C4-2B (cell line): ENCODE data around the gene FAM83G.
"Not testable (repeated sequence)": the region's sequence is repeated elsewhere in the genome, so short reads cannot be mapped to it uniquely, and the experiment has no call there.

Experiments used
- H3K27ac ChIP-seq: fragments of 450-650 bp; 2 replicates; pipeline ENCODE4 v1.5.1; 2017
- CTCF ChIP-seq: fragments of 450-650 bp; conservative IDR thresholded peaks from 2 replicates; pipeline ENCODE4 v1.5.1; 2017; ENCODE audit warnings: mild to moderate bottlenecking
- ZFX ChIP-seq: fragments of 450-650 bp; IDR thresholded peaks from 2 replicates; pipeline ENCODE4 v1.6.1; 2017

The FAM83G gene

DNA sequence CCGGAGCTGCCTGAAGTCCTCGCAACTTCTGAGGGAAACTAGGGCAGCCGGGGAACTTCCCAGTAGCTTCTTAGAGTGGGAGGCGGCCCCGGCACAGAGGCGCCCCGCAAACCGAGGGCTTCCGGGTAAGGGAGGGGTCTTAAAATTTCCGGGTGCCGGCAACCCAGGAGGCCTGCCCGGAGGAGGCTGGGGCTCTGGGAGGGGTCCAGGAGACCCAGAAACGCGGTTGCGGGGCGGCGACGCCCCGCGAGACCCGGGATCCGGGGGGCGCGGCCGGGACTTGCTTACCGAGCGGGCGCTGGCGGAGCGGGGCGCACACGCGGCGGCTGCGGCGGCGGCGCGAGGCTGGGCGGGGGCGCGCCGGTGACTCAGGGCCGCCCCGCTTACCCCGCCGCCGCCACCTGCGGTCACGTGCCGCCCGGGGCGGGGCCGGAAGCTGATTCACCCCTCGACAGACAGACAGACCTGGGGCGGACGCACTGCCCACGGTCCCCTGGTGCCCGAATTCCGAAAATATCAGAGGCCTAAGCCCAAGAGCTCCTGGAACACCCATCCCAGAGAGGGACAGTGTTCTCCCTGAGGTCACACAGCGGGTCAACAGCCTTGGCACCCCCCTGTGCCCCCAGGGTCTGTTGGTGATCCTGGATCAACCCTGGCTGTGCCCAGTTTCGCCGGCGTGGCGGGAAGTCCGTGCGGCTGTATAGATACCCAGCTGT, at the start of gene FAM83G:
Gene FAM83G (minus strand): TSS at position 344 of the 716 bp plus-strand sequence. CDS start 723 bp downstream, outside the sequence.
- peak within 1 kb of the TSS; percentile 71 for H3K27ac ChIP-seq

GRCh38 chr17:19048826-19049225, 44.3 kb upstream of the FAM83G start:
- not testable (repeated sequence) for H3K27ac ChIP-seq

More for the DNA sequence above, at the start of gene FAM83G:
- TF ChIP-seq ZFX (0 out of 2 replicates have a peak, but pooled peaks have one; percentile 31), CTCF (no peak)

GRCh38 chr17:19047510-19047909, 42.9 kb upstream of the FAM83G start:
- not testable (repeated sequence) for H3K27ac ChIP-seq

- not testable (repeated sequence) for H3K27ac ChIP-seq
Measured at GRCh38 chr17:19046782-19047375, 42.3 kb upstream of the FAM83G start, which contains the start of gene GRAP. Gene GRAP (minus strand): TSS chr17:19046957. CDS start chr17:19046926, 31 bp downstream.

DNA sequence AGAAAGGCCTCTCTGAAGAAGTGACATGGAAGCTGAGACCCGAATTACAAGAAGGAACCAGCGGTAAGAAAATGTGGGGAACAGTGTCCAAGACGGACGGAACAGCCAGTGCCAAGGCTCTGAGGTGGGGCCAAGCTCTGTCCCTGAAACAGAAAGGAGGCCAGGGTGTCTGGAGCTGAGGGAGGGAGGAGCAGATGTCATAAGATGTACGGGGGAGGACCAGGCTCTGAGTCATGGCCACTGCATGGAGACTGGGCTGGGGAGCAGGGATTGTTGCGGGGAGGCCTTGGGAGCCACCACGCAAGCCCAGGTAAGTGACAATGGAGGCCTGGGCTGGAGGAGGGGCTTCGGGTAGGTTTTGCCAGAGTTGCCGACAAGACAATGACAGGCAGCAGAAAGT, 40.1 kb upstream of the FAM83G start:
- not testable (repeated sequence) for H3K27ac ChIP-seq

DNA sequence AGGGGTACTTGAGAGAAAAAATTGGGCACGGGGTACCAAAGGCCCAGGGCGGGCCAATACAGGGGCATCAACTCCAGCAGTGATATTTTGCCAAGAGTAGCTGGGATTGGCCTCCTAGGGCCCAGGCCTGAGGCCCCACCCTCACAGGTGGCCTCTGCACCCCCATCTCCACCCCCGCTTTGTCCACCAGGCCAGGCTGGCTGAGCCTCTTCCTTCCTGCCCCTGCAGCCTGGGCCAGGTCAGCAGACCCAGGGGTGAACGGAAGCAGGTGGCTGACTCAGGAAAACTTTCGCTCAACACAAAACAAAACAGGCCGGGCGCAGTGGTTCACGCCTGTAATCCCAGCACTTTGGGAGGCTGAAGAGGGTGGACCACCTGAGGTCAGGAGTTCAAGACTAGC, 38.5 kb upstream of the FAM83G start:
- H3K27ac ChIP-seq, result not testable (repeated sequence)

- not testable (repeated sequence) for H3K27ac ChIP-seq
Measured at GRCh38 chr17:19042369-19042768, 37.8 kb upstream of the FAM83G start.

DNA sequence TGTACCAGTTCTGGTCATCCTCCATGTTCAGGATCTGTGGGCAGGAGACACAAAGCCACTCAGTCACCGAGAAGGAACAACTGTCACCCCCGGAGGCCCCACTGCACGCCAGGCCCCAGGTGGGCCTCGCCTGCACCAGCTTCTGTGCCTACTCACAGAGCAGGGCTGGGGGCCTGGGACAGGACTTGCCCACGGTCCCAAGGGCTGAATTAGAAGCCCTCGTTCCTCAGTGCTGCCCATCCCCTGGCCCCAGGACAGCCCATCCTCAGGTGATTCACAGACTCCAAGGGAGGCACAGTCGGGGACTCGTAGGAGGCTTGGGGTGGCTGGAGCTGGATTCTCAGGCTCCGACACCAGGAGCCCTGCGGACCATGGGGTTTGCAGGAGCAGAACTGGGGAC, 37.3 kb upstream of the FAM83G start:
- not testable (repeated sequence) for H3K27ac ChIP-seq

DNA sequence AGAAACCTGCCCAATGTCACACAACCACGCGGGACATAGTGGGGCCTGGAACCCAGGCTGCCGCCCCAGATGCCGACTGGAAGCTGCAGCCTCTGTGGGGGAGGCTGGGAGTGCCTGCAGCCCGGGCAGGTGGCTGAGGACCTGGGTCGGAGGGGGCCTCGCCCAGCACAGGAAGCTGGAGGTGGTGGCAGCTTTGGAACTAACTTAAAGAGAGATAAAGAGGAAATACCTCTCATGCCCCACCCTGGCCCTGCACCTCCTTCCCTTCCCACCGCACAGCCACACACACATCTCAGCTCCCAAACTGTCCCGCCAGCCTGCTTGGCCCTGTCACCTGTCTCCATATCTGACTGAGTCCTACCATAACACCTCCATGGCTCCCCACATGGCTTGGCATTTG, 35.8 kb upstream of the FAM83G start:
- not testable (repeated sequence) for H3K27ac ChIP-seq

- H3K27ac ChIP-seq, result not testable (repeated sequence)
Measured at GRCh38 chr17:19038730-19039129, 34.2 kb upstream of the FAM83G start.

DNA sequence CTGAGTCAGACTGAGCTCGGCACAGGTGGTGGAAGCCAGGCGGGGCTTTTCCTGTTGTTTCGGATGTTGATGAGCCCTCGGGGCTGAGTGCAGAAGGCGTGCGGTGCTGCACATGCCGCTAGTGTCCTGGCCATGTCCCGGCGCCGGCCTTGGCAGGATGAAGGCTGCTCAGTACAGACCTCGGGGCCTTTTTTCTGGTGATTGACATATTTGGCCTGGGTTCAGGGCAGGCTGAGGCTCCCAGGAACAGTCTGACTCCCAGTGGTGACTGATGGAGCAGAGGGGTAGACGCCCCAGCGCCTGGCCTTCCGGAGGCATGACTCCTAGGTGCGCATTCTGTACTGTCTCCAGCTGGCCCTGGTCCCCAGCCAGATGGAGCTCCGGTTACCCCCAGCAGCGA, 33.4 kb upstream of the FAM83G start:
- H3K27ac ChIP-seq, result not testable (repeated sequence)

DNA sequence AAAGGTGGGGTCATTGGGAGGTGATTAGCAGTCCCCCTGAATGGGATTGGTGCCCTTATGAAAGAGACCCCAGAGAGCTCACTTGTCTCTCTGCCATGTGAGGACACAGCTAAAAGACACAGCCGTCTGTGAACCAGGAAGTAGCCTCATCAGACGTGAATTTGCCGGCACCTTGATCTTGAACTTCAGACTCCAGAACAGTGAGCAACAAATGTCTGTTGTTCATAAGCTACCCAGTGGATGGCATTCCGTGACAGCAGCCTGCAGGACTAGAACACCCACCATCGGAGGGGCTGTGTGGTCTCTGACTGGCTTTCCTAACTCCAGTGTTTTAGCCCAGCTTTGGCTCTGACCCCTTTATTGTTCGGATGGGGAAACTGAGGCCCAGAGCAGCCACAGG, 33.0 kb upstream of the FAM83G start:
- H3K27ac ChIP-seq, result not testable (repeated sequence)

DNA sequence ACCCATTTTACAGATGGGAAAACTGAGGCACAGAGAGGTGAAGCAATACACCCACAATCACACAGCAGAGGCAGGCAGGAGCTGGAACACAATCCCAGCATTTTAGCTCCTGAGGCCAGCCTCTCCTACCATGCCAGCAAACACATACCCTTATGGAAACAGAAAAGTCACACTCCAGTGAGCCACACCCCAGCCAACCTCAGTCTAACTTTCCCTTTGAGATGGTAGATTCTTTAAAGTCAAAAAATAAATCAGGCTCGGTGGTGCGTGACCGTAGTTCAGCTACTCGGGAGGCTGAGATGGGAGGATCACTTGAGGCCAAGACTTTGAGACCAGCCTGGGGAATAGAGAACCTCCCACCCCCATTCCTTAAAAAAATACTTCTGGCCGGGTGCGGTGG, 31.6 kb upstream of the FAM83G start:
- not testable (repeated sequence) for H3K27ac ChIP-seq

DNA sequence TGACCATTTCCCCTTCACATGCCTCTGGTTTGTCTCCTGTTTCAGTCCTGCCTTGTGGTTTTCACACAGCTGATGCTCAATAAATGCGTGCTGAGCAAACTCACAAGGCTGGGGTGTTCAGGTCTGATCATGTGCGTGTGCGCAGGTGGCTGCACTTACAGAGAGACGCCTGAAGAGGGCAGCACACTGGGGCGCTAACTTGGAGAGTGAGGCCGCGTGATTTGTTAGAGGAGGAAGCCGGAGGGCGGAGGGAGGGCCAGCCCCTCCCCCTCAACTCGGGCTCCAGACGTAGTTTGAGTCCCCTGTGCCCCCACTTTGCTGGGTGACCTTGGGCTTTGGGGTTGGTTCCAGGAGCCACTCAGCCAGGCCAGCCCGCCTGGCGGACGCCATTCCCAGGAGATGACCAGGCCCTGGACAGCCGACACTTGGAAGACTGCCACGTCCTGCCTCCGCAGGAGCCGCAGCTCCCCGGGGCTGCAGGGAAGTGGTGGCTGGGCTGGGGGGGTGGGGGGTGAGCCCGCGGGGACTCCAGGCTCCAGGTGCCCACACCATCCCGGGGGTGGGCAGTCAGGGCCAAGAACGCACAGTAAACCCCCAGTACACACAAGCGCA, 27.9 kb upstream of the FAM83G start:
- not testable (repeated sequence) for H3K27ac ChIP-seq

DNA sequence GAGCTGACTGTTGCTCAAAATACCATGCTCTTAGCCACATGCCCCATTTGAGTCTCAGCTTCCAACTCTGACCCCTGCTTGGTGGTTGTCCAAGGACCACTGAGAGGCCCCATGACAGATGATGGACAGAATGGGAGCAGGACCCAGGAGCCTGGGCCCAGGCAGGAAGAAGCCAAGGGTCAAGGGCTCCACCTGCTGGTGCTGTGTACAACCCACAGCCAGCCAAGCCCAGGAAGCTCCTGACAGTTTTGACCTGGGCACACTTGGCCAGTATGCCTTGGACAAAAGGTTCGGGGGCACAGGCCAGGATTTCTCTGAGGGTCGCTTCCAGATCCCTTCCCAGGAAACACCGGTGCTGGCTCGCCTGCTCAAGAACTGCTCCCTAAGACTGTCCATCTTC, 27.2 kb upstream of the FAM83G start:
- not testable (repeated sequence) for H3K27ac ChIP-seq

- not testable (repeated sequence) for H3K27ac ChIP-seq
Measured at GRCh38 chr17:19030771-19031449, 26.3 kb upstream of the FAM83G start.

GRCh38 chr17:19029740-19030139, 25.2 kb upstream of the FAM83G start:
- H3K27ac ChIP-seq, result not testable (repeated sequence)

GRCh38 chr17:19028671-19029070, 24.1 kb upstream of the FAM83G start:
- not testable (repeated sequence) for H3K27ac ChIP-seq
